HG02852 (cell line): Measurements from ENCODE around the gene SYT2.

ENCODE experiments used
- ATAC-seq: cut with Tn5 transposase; IDR thresholded peaks from one replicate; pipeline ENCODE4 v1.9.1; 2021; ENCODE audit warnings: mild to moderate bottlenecking, moderate library complexity; ENCODE audit not compliant: unreplicated experiment

Gene SYT2

DNA sequence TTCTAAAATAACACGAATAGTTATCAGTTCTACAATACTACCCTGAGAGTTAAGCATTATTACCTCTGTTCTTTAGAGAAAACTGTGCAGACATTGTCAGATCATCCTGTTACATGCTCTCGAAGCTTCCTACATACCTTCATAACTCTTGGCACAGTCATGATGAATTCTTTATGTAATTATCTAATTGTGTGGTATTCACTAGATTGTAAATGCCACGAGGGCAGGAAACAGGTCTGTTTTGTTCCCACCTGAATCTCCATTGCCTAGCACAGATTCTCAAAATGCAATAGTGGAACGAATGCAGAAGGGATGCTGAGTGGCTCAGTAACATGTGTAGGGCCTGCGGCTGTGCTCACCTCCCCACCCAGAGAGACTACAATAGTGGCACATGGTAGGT is 3.4 kb downstream of the SYT2 start:
- ATAC-seq: no peak

DNA sequence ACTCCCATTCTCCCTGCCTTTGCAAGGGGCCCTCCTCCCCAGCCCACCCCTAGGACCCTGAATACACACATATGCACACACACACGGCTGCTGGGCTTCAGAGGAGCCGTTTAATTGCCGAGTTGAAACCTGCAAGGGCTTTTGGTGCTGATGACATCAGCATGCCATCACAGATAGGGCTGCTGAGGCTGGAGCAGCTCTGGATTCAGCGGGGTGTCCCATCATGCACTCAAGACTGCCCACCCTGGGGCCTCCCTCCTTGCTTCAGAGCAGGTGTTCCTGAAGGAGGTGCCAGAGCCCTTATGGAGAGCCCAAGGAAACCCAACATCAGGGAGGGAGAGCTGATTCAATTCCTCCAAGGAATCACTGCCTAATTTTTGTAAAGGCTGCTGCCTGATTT is 5.7 kb downstream of the SYT2 start:
- no peak for ATAC-seq

DNA sequence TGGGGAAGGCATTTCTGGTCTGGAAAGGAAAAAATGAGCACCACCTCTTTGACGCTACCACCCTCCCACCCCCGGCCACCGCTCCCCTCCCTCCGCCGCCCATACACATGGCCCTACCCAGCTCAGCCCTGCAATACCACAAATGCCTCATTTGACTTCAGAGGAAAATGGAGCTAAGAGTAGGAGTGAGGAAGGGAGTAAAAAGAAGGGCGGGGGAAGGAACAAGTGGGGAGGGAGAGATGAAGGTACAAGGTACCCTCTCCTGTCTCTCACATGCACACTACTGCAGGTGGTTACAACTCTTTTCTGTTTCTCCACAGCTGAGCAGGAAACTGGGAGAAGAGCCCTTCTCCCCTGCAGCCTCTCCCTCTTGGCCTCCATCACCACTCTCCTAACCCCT is 7.1 kb downstream of the SYT2 start:
- no peak for ATAC-seq

DNA sequence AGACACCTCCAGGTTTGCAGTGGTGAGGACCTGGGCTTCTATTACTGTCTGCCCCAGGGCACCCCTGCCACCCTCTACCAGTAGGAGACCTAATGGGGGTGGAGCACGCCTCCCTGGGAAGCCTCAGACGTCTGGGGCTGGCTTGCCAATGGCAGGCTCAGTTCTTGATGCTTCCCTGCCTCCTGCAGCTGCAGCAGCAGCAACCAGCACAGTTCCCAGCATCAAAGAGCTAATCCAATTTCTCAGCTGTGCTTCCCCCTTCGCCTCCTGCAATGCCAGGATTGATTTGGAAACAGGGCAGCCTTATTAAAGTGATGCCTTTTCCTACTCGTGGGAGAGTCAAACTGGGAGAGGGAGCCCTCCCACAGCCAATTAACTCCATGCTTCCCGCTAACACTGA is 8.2 kb downstream of the SYT2 start:
- ATAC-seq: no peak

DNA sequence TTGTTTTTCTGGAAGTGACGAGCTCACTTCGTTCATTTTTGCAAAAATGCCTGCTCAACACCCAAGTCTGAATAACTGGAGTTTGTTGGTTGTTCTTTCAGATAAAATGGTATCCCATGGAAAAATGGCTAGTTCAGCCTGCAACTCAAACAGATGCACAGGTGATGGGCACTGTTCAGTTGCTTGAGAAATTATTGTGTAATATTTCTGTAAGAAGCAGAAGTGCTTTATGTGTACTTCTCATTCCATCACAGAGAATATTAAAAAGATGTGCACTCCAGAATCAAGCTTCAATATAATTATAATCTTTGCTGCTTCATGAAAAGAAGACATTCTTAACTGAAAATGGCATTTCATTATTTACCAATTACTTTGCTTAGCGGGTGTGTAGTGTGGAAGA is 9.1 kb downstream of the SYT2 start:
- no peak for ATAC-seq

DNA sequence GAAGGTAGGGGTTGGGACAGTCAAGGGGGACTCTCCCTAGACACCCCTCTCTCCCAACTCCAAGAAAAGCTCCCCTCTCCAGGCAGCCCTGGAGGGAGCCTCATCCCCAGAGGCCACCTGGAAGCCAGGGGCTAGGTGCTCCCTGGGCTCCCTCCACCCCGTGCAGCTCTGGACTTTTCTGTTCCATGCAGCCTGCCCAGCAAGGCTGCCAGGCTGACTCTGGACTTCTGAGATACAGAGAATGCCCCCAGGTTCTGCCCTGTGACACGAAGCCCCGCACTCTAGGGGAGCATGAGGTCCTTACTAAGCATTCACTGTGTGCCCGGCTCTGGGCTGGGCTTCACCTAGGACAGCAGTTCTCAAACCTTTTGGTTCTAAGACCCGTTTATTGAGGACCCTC is 10.2 kb downstream of the SYT2 start:
- ATAC-seq: no peak

DNA sequence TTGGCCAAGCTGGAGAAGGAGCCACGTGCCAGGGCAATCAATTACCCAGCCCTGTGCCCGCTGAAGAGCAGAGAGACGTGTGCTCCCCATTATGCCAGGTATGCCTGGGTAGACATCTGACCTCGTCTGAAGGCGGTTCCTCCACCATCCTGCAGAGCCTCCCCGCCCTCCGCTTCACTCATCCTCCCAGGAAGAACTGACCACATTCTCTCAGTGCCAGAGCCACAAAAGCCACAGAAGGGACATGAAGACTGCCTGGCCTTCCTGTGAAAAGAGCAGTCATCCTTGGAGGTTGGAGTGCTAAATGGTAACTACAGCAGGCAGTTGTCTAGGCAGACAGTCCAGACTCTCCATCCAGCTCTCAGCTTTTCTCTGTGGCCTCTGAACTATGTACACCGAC is 12.0 kb downstream of the SYT2 start:
- ATAC-seq: no peak

DNA sequence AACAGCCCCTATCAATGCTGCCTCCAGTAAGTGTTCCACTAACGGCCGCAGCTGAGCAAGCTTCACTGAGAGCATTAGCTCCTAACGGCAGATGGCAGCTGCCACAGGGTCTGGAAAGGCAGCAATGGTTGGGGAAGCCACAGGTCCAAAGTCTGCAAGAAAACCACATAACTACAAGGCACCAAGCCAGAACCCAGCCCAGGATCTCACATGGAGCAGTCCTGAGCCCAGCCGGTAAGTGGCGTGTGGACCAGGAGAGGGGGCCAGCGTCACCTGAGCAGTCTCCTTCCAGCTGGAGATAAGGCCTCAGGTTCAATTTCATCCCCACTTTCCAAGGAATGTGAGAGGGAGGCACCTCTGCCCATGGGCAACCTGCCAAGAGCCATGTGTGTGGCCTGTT is 13.2 kb downstream of the SYT2 start:
- no peak for ATAC-seq

DNA sequence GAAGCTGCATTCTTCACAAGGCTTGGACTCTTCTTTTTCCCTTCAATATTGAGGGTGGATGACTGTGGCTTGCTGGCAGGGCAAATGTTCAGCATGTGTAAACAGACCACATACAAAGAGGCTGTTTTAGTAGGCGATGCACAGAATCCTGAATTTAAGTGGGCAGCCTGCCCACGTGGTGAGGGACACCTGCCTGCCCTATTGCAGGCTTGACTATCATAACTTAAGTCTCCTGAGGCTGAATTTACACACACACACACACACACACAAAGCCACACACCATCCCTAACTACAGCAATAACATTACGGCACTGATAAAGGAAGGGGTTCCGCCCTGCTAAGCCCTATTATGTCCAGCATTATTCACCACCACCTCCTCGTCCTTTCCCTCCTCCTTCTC is 15.9 kb downstream of the SYT2 start:
- no peak for ATAC-seq

DNA sequence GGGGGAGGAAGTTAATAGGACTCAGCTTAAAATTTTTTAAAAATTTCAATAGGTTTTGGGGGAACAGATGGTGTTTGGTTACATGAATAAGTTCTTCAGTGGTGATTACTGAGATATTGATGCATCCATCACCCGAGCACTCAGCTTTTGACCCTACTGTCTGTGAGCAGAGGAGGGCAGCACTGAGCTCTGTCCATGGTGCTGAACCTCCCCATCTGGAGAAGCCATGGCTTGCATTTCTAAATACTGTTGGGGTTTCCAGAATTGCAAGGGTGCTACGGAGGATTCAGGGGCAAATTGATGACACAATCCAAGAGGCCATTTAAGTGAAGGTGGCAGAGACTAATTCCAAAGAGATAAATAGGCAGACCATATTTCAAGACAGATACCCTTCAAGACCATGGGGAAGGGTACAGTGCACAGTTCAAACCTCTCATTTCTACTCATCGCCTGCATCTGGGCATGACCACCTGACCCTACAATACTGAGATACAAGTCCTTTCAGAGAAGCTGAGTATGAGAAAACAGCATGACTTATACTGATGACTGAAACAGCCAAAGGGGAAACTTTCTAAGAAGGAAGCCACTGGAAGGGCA is 17.2 kb downstream of the SYT2 start:
- no peak for ATAC-seq

DNA sequence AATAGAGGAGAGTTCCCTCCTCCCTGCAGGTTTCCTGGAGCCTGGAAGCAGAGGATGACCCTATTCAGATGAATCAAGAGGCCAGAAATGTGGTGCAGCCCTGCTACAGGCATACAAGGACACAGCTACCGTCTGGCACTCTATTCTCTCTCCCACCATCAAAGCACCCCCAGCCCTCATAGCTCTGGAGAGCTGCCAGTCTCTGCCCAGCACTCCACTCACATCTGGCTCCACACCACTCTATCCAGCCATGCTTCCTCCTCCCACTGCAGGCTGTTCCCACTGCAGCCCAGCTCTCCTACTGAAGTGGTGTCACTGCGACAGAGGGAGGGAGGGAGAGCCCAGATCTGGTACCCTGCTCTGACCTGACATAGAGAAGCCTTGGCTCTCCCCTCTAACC is 18.4 kb downstream of the SYT2 start:
- no peak for ATAC-seq

DNA sequence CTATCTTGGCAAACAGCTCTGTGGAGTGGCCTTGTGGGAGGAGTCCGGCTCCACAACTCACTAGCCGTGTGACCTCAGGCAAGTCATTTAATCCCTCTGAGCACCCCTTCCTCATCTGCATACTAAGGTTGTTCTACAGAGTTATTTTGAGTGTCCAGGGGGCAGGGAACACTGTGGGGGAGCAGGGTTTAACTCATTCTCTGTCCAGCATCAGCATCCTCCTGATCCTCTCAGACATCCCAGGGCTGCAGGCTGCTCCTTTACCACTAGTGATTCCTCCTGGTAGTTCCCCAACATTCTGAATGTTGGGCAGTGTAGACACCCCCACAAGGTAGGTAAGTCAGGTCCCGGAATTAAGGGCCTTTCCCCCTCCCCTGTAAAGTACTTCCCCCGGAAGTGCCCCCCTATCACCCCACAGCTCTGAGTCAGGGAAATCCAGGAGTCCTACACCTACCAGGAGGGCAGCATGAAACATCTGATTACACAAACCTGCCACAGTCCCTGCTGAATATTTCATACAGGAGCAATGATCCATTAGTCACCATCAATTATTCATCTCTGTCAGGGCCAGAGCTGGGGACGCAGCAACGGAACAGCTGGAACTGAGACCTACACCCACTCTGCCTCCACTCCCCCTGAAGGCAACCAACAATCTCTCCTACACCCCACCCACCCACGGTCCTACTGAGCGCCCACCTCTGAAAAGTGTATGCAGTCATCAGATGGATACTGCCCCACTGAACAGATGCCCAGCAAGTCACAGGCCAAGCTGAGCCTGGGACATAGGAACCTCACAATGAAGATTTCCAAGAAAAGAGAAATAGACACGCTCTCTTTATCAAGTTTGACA is 20.5 kb downstream of the SYT2 start:
- no peak for ATAC-seq

DNA sequence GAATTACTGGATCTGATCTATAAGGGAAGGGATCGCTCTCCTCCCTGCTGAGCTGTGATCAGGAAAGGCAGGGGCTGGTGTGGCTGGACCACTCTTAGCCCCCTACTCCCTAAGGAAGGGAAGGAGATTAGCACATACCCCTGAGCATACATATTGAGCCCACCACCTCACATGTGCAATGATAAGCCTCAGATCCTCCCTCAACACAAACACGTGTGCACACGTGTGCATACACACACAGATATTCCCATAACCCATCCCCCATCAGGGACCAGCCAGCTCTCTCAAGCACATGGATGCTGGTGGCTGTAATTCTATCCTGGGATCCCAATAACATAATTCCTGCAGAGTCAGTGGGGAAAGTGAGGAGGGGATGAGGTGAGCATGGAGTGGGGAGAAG is 21.2 kb downstream of the SYT2 start:
- ATAC-seq: no peak

DNA sequence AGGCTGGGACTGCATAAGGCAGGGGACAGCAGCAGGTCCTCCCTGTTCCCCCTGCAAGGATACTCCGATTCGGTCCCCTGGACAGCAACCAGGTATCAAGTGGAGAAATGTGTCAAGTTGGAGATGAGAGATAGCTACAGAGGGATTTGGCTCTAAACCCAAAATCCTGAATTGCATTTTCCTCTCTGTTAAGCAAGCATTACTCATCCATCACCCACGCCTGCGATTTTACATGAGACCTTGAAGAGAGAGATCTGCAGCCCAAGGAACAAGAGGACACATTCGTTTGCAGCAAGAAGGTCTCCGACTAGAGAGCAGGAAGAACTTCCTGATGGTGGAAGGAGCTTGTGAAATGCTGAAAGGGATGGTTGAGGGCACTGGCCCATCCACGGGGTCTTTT is 21.9 kb downstream of the SYT2 start:
- ATAC-seq: no peak

DNA sequence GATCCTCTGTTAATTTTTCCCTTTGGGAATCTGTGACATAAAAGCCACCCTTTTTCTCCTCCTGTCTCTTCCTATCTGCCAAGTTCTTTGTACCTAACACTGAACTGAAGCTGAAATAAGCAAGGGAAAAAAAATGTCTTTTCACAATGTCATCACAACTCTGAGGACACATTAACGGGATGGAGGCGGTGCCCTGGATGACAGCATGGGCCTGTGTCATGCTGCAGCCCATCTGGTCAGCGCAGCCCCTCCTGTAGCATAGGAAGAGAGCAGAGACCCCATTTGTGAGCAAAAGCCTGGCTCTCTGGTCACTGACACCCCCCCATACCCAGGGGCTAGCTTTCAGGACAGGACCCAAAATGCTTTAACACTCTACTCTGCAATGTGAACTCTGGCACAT is 22.5 kb downstream of the SYT2 start:
- ATAC-seq: no peak

DNA sequence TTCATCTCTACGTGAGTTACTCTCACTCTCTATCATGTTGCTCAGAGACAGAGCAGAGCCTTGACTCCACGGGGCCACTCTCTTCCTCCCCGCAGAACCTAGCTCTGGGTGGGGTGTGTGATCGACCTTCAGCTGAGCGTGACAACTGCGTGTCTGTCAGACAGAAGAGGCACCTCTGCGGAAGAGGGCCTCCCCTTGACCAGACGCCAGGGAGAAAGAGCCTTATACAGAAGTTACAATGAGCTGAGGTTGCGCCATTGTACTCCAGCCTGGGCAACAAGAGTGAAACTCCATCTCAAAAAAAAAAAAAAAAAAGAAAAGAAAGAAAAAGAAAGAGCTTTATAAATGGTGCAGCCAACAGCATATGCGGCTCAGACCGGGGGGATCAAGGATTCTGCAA is 22.9 kb downstream of the SYT2 start:
- no peak for ATAC-seq

DNA sequence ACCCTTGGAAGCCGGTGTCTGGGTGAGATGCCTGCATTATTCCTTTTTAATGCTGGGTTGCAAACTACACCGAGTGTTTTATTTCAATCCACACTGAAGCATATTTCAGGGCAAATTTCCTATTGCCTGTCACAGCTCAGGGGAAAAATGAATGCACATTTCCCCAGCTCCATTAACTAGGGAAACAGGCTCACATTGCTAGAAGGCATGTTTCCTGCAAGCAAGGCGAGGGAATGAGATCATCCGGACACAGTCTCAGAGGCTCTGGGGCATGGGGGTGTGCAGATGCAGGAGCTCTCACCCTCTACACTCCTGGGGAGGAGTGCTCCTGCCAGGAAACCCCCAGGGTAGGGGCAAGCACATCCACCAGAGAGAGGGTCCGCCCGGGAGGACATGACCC is 24.6 kb downstream of the SYT2 start:
- ATAC-seq: no peak

DNA sequence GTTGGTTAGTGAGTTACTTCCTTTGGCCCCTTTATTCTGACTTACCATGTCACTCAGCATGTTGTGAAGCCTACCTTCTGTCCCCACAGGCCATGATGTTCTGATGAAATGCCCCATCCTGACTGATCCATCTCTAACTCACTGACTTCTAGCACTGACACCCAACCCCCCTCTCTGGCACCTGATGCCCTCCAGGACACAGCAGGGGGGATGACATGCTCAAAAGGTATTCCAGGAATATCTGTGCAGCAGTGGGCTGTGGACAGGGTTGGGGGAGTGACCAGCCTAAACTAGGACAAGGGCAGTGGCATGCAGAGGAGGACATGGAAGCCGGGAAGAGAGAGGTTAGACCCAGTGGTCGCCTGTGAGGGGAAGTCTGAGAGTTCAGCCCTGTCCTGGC is 25.5 kb downstream of the SYT2 start:
- no peak for ATAC-seq

DNA sequence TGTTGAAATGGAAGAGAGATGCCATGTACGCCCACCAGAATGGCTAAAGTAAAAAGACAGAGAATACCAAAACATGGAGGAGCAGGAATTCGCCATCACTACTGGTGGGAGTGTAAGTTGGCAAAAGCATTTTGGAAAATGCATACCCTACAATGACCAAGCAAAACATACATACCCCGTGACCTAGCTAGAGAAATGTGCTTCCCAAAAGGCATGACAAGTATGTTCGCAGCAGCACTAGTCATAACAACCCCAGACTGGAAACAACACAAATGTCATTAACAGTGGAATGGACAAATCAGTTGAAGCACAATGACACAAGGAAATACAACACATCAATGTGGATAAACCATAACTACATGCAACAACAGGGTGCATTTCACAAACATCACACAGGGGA is 27.2 kb downstream of the SYT2 start:
- no peak for ATAC-seq

DNA sequence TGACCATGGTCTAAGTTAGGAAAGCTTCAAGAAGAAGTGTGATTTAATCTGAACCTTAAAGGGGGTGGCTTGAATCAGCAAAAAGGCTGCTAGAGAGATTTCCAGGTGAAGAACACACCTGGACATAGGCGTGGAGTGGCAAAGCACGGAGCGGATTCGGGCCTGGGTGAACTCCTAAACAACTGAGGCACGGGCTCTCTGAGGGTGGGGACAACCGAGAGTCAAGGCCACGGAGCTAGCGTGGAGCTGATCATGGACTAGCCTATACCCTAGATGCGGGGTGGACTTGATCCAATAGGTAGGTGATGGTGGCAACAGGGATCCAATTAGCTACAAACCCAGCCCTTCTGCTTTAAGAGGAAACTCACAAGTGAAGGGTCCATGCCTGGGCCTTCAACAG is 27.8 kb downstream of the SYT2 start:
- ATAC-seq: no peak

DNA sequence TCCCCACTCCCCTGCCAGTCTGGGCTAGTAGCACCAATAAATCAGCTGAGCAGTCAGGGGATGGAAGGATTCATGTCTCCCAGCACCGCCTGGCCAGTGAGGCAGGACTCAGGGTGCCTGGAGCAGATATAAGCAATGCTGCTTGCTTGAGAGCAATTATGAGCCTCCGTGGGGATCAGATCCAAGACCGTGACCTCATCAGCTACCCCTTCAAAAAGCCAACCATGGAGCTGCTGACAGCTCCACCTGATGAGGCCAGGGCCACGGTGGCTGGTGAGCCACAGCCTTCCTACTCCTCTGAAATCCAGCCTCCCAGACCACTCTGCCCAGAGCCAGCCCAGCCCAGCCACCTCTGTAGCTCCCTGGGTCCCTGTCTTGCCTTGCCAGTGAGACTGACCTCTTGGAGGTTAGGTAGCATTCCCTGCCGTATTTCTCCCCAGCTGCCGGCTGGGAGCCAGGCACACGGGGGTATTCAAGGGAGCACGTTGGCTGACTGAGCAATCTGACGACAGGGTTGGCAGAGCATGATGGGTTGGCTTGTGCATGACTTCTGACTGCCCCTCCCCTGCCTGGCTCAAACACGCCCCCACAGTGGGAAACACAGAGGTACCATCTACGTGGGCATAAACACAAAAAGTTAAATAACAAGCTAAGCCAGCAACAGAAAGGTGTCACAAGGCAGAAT is 28.4 kb downstream of the SYT2 start:
- ATAC-seq: no peak
